SH-SY5Y (cell line): ENCODE results near the gene EPB41L3.

Experiments
- GATA2 ChIP-seq: IDR thresholded peaks from 2 replicates; pipeline ENCODE4 v1.6.1; 2011; ENCODE audit warnings: mild to moderate bottlenecking, low read depth, low read length
- GATA3 ChIP-seq: IDR thresholded peaks from 2 replicates; pipeline ENCODE4 v1.6.1; 2011; ENCODE audit warnings: low read depth, mild to moderate bottlenecking, low read length, moderate library complexity

DNA sequence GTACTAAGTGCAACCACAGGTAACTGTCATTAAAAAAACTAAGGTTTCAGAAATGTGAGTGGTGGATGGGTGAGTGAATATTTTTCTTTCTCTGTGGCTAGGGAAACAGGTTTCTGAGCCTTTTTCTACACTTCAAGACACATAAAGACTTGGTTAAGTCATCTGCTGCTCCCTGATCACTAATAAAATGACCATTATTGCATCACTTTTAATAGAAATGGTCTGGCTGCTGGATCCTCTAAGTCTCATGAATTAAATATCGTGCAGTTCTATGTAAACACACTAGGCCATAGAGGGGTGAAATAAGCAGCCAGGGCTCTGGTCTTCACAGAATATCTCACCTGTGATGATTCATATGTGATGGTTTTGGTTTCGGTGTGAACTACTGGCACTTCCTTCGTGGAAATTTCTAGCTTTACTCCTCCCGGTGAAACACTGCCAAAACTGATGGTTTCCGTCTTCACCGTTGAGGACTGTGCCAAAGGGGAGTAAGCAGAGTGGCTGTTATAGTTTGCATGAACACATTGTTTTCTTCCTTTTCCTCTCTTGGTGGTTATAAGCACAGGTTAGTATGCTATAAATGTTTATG lies 147.8 kb downstream of the EPB41L3 start:
- TF ChIP-seq GATA2 (no peak), GATA3 (no peak)
